Parathyroid adenoma (tissue), 2 donors: Measurements from ENCODE around the gene MED6.

Source experiments
- H2AFZ ChIP-seq: fragments of 300-600 bp; sonication (generic); one replicate; pipeline ENCODE4 v1.7.0; 2017; ENCODE audit warnings: antibody characterized with exemption, mild to moderate bottlenecking
- H3K27ac ChIP-seq: fragments of 300-600 bp; sonication (generic); one replicate; pipeline ENCODE4 v1.7.0; 2017
- H3K27me3 ChIP-seq: fragments of 300-600 bp; sonication (generic); one replicate; pipeline ENCODE4 v1.7.0; 2017; ENCODE audit warnings: low read length; ENCODE audit not compliant: control insufficient read depth, insufficient read depth
- H3K36me3 ChIP-seq: fragments of 300-600 bp; sonication (generic); one replicate; pipeline ENCODE4 v1.7.0; 2017; ENCODE audit warnings: low read length; ENCODE audit not compliant: control insufficient read depth, insufficient read depth
- H3K4me1 ChIP-seq: fragments of 300-600 bp; sonication (generic); one replicate; pipeline ENCODE4 v1.7.0; 2017; ENCODE audit warnings: control low read depth
- H3K4me2 ChIP-seq: fragments of 300-600 bp; sonication (generic); one replicate; pipeline ENCODE4 v1.7.0; 2017; ENCODE audit warnings: low read length
- H3K4me3 ChIP-seq: fragments of 300-600 bp; sonication (generic); one replicate; pipeline ENCODE4 v1.7.0; 2017; ENCODE audit warnings: low read depth, low read length
- H3K79me2 ChIP-seq: fragments of 300-600 bp; sonication (generic); one replicate; pipeline ENCODE4 v1.7.0; 2017; ENCODE audit warnings: control low read depth
- H3K9ac ChIP-seq: fragments of 300-600 bp; sonication (generic); one replicate; pipeline ENCODE4 v1.7.0; 2017; ENCODE audit warnings: mild to moderate bottlenecking
- H3K9me3 ChIP-seq: fragments of 300-600 bp; sonication (generic); one replicate; pipeline ENCODE4 v1.7.0; 2017; ENCODE audit warnings: low read length; ENCODE audit not compliant: control insufficient read depth
- CTCF ChIP-seq: fragments of 300-600 bp; sonication (generic); IDR thresholded peaks from one replicate; pipeline ENCODE4 v1.7.0; 2017; ENCODE audit warnings: antibody characterized with exemption, mild to moderate bottlenecking
- donor health status: primary hyperparathyroidism.

MED6 gene

GRCh38 chr14:70643967-70644366 is 43.5 kb upstream of the MED6 start:
- peaks cover 2% of the 10 kb centered on the region for H3K4me1 ChIP-seq
- no peak overlapping the region for H3K4me2 ChIP-seq
- H2AFZ ChIP-seq: no peak overlapping the region
- no peaks in the 10 kb centered on the region for H3K9me3 ChIP-seq
- TF ChIP-seq CTCF: no peak
- no peaks in the 10 kb centered on the region for H3K36me3 ChIP-seq
- no peaks in the 10 kb centered on the region for H3K79me2 ChIP-seq
- H3K27ac ChIP-seq: no peak overlapping the region
- H3K9ac ChIP-seq: no peak overlapping the region
- no peaks in the 10 kb centered on the region for H3K27me3 ChIP-seq
- no peak overlapping the region for H3K4me3 ChIP-seq

DNA sequence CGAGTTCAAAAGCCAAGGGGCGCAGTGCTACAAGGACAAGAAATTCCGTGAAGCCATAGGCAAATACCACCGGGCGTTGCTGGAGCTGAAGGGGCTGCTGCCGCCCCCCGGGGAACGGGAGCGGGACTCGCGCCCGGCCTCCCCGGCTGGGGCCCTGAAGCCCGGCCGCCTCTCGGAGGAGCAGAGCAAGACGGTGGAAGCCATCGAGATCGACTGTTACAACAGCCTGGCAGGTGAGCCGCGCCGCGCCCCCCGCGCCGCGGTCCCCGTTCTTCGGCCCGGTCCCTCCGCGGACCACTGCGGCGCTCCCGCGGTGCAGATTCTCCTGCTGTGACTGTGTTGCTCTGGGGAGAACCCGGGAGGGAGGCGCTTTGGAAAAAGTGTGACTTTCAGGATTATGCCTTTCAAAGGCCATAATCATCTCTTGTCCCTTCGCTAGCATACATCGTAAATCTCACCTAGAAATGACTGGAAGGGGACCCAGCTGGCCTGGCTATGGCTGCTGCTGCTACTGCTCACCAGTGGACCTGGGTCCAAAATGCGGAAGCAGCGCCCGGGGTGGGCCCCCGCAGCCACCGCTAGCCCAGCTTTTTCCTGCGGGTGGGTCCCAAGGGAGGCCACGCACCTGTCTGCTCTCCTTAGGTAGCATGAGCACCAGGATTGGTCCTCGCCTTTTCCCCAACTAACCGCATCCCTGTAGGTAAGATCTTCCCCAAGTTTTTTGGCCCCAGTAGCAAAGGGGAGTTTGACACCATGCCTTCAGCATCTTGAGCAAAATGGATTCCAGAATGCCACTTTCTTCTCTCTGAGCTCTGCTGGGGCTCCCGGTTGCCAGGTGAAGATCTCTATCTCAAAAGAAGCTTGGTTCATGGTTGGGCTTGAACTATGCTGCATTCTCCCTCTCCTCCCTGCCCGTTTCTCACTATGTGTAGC is 42.1 kb upstream of the MED6 start:
- peak overlapping the region; percentile 72 for H3K4me3 ChIP-seq
- no peak for TF ChIP-seq CTCF
- H3K9ac ChIP-seq: no peak overlapping the region
- no peaks in the 10 kb centered on the region for H3K36me3 ChIP-seq
- H3K4me1 ChIP-seq: peaks cover 2% of the 10 kb centered on the region
- no peaks in the 10 kb centered on the region for H3K79me2 ChIP-seq
- H3K9me3 ChIP-seq: no peaks in the 10 kb centered on the region
- peak overlapping the region; percentile 95 for H3K4me2 ChIP-seq
- no peaks in the 10 kb centered on the region for H3K27me3 ChIP-seq
- H3K27ac ChIP-seq: no peak overlapping the region
- peak overlapping the region; percentile 97 for H2AFZ ChIP-seq

- H3K9ac ChIP-seq: no peak within 1 kb of the TSS
- peak within 1 kb of the TSS; percentile 95 for H3K4me2 ChIP-seq
- no peaks in the 10 kb centered on the region for H3K9me3 ChIP-seq
- no peaks in the 10 kb centered on the region for H3K27me3 ChIP-seq
- TF ChIP-seq CTCF: no peak
- H3K4me1 ChIP-seq: peaks cover 2% of the 10 kb centered on the region
- H3K27ac ChIP-seq: no peak within 1 kb of the TSS
- H3K4me3 ChIP-seq: peak within 1 kb of the TSS; percentile 72
- H3K79me2 ChIP-seq: no peaks in the 10 kb centered on the region
- H2AFZ ChIP-seq: peak within 1 kb of the TSS; percentile 97
- no peaks in the 10 kb centered on the region for H3K36me3 ChIP-seq
Measured at GRCh38 chr14:70641548-70642302, 41.3 kb upstream of the MED6 start, which contains the start of gene TTC9. Gene TTC9, plus strand, starts transcription at chr14:70641916. Its CDS starts 214 bp downstream, at chr14:70642130.

GRCh38 chr14:70640938-70641547 is 40.6 kb upstream of the MED6 start:
- H2AFZ ChIP-seq: peak overlapping the region; percentile 70
- peak overlapping the region; percentile 55 for H3K4me3 ChIP-seq
- no peaks in the 10 kb centered on the region for H3K27me3 ChIP-seq
- no peak overlapping the region for H3K9ac ChIP-seq
- no peak overlapping the region for H3K27ac ChIP-seq
- H3K4me1 ChIP-seq: peaks cover 2% of the 10 kb centered on the region
- H3K9me3 ChIP-seq: no peaks in the 10 kb centered on the region
- peak overlapping the region; percentile 74 for H3K4me2 ChIP-seq
- H3K36me3 ChIP-seq: no peaks in the 10 kb centered on the region
- no peak for TF ChIP-seq CTCF
- H3K79me2 ChIP-seq: no peaks in the 10 kb centered on the region
